ENCODE results near the gene ATR. TPM values are rescaled to one million over a fixed set of nuclear protein-coding genes. Genes with fewer than 3 reads are reported as not detected.

Gene ATR
- total and polyA plus RNA-seq, 7 donors, result 3.0 to 26.1 (median 15.2) TPM

DNA sequence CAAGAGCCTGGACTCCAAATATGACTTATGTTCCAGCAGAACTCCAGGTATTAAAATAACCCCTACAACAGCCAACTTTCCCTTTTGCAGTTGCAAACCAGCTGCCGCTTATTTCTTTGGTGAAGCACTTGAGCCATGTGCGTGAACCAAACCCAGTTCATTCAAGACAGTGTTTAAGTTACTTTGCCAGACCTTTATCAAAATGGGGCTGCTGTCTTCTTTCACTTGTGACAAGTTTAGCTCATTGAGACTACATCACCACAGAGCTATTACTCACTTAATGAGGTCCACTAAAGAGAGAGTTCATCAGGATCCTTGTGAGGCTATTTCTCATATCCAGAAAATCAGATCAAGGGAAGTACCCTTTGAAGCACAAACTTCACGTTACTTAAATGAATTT is 128.3 kb downstream of the ATR start:
- WGBS, 2 donors, result 95 to 96% methylated on average over 3 of the region's 3 CpGs
- peak in 3 of 4 donors; percentile 46 to 73 (median 47) for TF ChIP-seq POLR2AphosphoS5 (IDR thresholded peaks at IDR 0.05)
- peak in 1 of 4 donors; percentile 18 for TF ChIP-seq EP300 (IDR thresholded peaks at IDR 0.05)
- TF ChIP-seq, protein P1, sequence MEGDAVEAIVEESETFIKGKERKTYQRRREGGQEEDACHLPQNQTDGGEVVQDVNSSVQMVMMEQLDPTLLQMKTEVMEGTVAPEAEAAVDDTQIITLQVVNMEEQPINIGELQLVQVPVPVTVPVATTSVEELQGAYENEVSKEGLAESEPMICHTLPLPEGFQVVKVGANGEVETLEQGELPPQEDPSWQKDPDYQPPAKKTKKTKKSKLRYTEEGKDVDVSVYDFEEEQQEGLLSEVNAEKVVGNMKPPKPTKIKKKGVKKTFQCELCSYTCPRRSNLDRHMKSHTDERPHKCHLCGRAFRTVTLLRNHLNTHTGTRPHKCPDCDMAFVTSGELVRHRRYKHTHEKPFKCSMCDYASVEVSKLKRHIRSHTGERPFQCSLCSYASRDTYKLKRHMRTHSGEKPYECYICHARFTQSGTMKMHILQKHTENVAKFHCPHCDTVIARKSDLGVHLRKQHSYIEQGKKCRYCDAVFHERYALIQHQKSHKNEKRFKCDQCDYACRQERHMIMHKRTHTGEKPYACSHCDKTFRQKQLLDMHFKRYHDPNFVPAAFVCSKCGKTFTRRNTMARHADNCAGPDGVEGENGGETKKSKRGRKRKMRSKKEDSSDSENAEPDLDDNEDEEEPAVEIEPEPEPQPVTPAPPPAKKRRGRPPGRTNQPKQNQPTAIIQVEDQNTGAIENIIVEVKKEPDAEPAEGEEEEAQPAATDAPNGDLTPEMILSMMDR (IDR thresholded peaks at IDR 0.05), result no peak
- no peak for TF ChIP-seq POLR2A (IDR thresholded peaks at IDR 0.05)

DNA sequence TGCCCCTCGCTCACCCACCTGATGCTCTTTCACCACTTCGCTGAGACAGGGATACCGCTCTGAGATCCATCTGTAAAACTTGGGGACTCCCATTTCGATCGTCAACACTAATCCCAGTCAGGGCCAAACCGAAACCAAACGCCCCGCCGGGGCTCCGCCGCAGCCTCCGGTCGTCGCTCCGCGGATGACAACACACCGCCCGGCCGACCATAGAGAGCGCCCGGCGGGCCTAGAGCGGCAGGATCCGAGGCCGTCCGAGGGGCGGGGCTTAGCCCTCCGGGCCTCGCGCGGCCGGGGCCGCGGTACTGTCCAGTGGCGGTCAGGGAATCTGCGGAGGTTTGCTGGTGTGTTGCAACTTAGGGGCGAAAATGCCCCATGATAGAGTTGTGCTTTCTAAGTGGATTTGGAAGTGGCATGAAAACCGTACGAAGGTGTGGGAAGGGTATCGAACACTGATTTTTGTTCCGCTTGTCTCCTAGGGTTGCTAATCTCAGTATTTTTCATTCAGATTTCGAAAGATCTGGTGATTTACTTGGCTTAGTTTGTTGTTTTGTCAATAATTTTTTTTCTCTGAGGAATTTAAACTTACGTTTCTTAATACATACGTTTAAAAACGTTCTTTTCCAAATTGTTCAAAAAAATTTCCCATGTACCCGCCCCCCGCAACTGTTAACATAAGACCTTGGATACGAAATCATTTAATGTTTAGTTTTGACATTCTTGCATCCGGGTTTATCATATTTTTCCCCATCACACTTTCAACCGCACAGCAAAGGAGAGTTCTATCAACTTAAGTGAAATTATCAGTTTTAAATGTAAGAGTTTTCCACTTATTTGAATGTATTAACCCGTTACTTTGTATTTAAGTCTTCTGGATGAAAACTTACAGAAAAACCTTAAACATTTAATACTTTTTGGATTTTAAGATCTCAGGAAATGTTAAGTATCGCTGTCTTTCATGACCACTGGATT is 130.4 kb downstream of the ATR start, which contains the start of gene XRN1:
TSS of gene XRN1 (minus strand) at position 186 of the 972 bp plus-strand sequence. CDS start at position 93, 93 bp downstream.
- intact Hi-C loops (cut with DNase I), result loop anchor here (5.0 to 10.0 kb wide), 4 partner anchors 129 to 554 kb away; partner anchors contain the start of genes ATR, GK5, TRPC1 and U2SURP
- Histone ChIP-seq H3K9me3 (no peaks in the 10 kb centered on the region), H3K4me3 (peak within 1 kb of the TSS; percentile 80 to 97 (median 90)), H3K4me1 (peaks cover 0 to 41% (median 35%) of the 10 kb centered on the region in 4 donors), H3K27me3 (no peaks in the 10 kb centered on the region), H3K27ac (peak within 1 kb of the TSS; percentile 96 to 98 (median 98)), H3K36me3 (peaks cover 0 to 25% (median 4%) of the 10 kb centered on the region in 4 donors)
- peak; percentile 96 for DNase-seq
- 6% methylated on average over 52 of the region's 52 CpGs for WGBS, 2 donors
- TF ChIP-seq POLR2A (IDR thresholded peaks at IDR 0.05), result peak; percentile 58 to 68
- TF ChIP-seq, protein P1 (IDR thresholded peaks at IDR 0.05), result no peak
- TF ChIP-seq POLR2AphosphoS5 (IDR thresholded peaks at IDR 0.05), result peak; percentile 60 to 90 (median 85)

More for the DNA sequence above, 128.3 kb downstream of the ATR start:
- no peak for DNase-seq
- Histone ChIP-seq H3K9me3 (no peaks in the 10 kb centered on the region), H3K36me3 (peaks cover 0 to 25% (median 4%) of the 10 kb centered on the region in 4 donors), H3K4me1 (peaks cover 0 to 30% (median 23%) of the 10 kb centered on the region in 4 donors), H3K4me3 (no peak overlapping the region), H3K27ac (peak overlapping the region in 2 of 4 donors; percentile 53 to 59), H3K27me3 (no peaks in the 10 kb centered on the region)
- intact Hi-C loops (cut with DNase I), result no loop called here

DNA sequence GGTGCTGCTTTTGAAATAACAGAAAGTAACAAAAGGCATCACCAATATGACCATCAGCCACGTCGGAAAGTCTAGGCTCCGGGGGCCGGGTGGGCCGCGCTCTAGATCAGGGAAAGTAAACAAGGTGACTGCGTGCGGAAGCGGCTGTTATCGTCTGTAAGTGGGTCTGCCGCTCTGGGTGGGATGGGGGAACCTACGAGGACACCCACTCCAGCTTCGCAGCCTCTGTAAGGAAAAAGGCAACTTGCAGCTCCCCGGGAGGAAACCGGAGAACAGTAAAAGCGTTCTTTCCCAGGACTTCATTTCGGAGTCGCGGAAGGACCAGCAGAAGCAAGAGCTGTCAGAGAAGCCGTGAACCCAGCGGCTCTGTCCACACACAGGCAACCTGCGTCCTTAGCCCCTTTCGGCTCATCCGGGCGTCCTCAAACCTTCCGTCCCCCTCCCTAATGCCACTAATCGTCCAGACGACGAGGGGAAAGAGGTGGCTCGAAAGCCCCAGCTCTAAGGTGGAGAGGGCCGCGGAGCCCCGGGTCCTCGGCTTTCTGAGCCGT is 131.2 kb downstream of the ATR start:
- intact Hi-C loops (cut with DNase I), result loop anchor here (5.0 to 10.0 kb wide), 4 partner anchors 130 to 555 kb away; partner anchors contain the start of genes ATR, GK5, TRPC1 and U2SURP
- WGBS, 2 donors, result 0 to 1% methylated on average over 35 of the region's 35 CpGs
- Histone ChIP-seq H3K27ac (peak overlapping the region; percentile 96 to 98 (median 98)), H3K4me3 (peak overlapping the region; percentile 80 to 97 (median 90)), H3K9me3 (no peaks in the 10 kb centered on the region), H3K4me1 (peaks cover 0 to 44% (median 36%) of the 10 kb centered on the region in 4 donors), H3K36me3 (peaks cover 0 to 18% (median 3%) of the 10 kb centered on the region in 4 donors), H3K27me3 (no peaks in the 10 kb centered on the region)
- TF ChIP-seq POLR2AphosphoS5 (IDR thresholded peaks at IDR 0.05), result no peak
- TF ChIP-seq, protein P1 (IDR thresholded peaks at IDR 0.05), result no peak
- TF ChIP-seq POLR2A (IDR thresholded peaks at IDR 0.05), result no peak
- TF ChIP-seq EP300 (IDR thresholded peaks at IDR 0.05), result no peak
- peak; percentile 68 for DNase-seq

DNA sequence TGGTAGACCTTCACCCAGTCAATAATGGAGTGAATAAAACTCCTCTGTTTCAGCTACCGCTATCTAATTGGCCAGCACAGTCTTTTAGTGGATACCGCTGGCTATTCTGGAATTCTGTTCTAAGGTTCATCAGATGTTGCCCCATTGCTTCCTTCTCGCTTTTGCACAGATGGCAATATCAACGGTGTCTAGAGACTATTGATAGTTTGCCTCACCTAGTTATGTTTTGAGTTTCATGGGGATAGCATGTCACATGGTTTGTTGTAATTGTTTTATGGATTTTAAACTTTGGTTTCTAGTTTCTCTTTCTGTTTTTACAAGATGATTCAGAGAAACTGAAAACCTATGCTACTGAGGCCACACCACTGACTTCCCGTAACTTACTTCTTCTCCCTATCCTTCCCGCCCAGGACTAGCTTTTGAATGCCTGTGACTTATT is 132.7 kb downstream of the ATR start:
- Histone ChIP-seq H3K4me3 (peak overlapping the region in 1 of 4 donors; percentile 80), H3K36me3 (peaks cover 0 to 3% (median 0%) of the 10 kb centered on the region in 4 donors), H3K4me1 (peaks cover 0 to 44% (median 36%) of the 10 kb centered on the region in 4 donors), H3K27ac (peak overlapping the region in 1 of 4 donors; percentile 98), H3K9me3 (no peaks in the 10 kb centered on the region), H3K27me3 (no peaks in the 10 kb centered on the region)
- no peak for DNase-seq
- TF ChIP-seq EP300 (IDR thresholded peaks at IDR 0.05) (no peak), POLR2AphosphoS5 (IDR thresholded peaks at IDR 0.05) (no peak), POLR2A (IDR thresholded peaks at IDR 0.05) (no peak)
- TF ChIP-seq, protein P1 (IDR thresholded peaks at IDR 0.05), result no peak
- intact Hi-C loops (cut with DNase I), result loop anchor here (5.0 to 10.0 kb wide), 4 partner anchors 131 to 556 kb away; partner anchors contain the start of genes ATR, GK5, TRPC1 and U2SURP
- 10 to 43% methylated on average over 6 of the region's 6 CpGs for WGBS, 2 donors
